ENCODE measurements around the gene TECTB. TPM values are rescaled to one million over a fixed set of nuclear protein-coding genes. Genes with fewer than 3 reads are reported as not detected.

TECTB gene
- total and polyA plus RNA-seq, 9 of the 15 experiments (the other 6 are each of a cell fraction or from before 2014, with no cell fraction given), result not detected

GRCh38 chr10:112352044-112352443, 68.8 kb downstream of the TECTB start:
- ChIA-PET POLR2A (no interaction called here), CTCF (ENCODE audit: low intra/inter-chr PET ratio) (no interaction called here)
- no TSS peak for BruUV-seq (replicated peaks)
- FAIRE-seq (no peak), ATAC-seq (no peak), DNase-seq (ENCODE audit: extremely low read depth in 1 of 4, low spot score in 3 of 4) (no peak)
- WGBS (ENCODE audit: insufficient coverage, low coverage, missing lambda C conversion rate), result 11% methylated on average over 3 of the region's 3 CpGs
- intact Hi-C loops (cut with micrococcal nuclease) (no loop called here), in situ Hi-C loops (cut with MboI) (no loop called here)
- Histone ChIP-seq H3K4me2 (ENCODE audit: insufficient read depth, low read length) (no peak overlapping the region), H3K9ac (ENCODE audit: insufficient read depth in 1 of 2, low read depth in 2 of 2, low read length in 2 of 2) (no peak overlapping the region), H3K79me2 (ENCODE audit: control insufficient read depth, insufficient read depth, low read length) (no peaks in the 10 kb centered on the region), H3K27me3 (ENCODE audit: control insufficient read depth in 2 of 2, insufficient read depth in 2 of 2, low read length in 2 of 2) (peaks cover 0 to 9% of the 10 kb centered on the region in 2 experiments; a peak in 2 of 5 replicates), H3K4me3 (no peak overlapping the region), H4K20me1 (replicated peaks; ENCODE audit: control insufficient read depth, insufficient read depth, low read length) (no peaks in the 10 kb centered on the region), H3K4me1 (replicated peaks in 1 of 2; ENCODE audit: control insufficient read depth in 2 of 2, insufficient read depth in 2 of 2, low read length in 2 of 2) (0 out of 5 replicates have a peak, but pooled peaks cover 0 to 6% of the 10 kb centered on the region in 2 experiments), H3K36me3 (ENCODE audit: control insufficient read depth, insufficient read depth, low read length) (no peaks in the 10 kb centered on the region), H3K9me1 (ENCODE audit: control insufficient read depth, insufficient read depth, low read length) (no peaks in the 10 kb centered on the region), H2AFZ (ENCODE audit: low read depth, low read length) (no peak overlapping the region), H3K9me3 (replicated peaks; ENCODE audit: control insufficient read depth, insufficient read depth, low read depth, low read length) (no peaks in the 10 kb centered on the region), H3K27ac (ENCODE audit: extremely low read depth, low read depth, low read length) (no peak overlapping the region)
- no peak for TF ChIP-seq ATF4 (CRISPR knock-in tag; IDR thresholded peaks at IDR 0.05)
- no peak for TF ChIP-seq SRSF1 (IDR thresholded peaks at IDR 0.05; ENCODE audit: low read depth, low read length)
- TF ChIP-seq E4F1 (CRISPR knock-in tag; IDR thresholded peaks at IDR 0.05; ENCODE audit: borderline replicate concordance), result no peak
- TF ChIP-seq NFYB (IDR thresholded peaks at IDR 0.05; ENCODE audit: extremely low read depth, insufficient read length), result no peak
- TF ChIP-seq HCFC1 (IDR thresholded peaks at IDR 0.05; ENCODE audit: low read depth, low read length), result no peak
- TF ChIP-seq SIX5 (IDR thresholded peaks at IDR 0.05; ENCODE audit: borderline replicate concordance in 1 of 2, insufficient read depth in 1 of 2, low read depth in 1 of 2, low read length in 2 of 2), result no peak
- TF ChIP-seq GATAD2B (IDR thresholded peaks at IDR 0.05; ENCODE audit: borderline replicate concordance), result no peak
- TF ChIP-seq ZNF140 (CRISPR knock-in tag; IDR thresholded peaks at IDR 0.05), result no peak
- TF ChIP-seq ZNF398 (CRISPR knock-in tag; IDR thresholded peaks at IDR 0.05), result no peak
- no peak for TF ChIP-seq ZNF395 (CRISPR knock-in tag; IDR thresholded peaks at IDR 0.05)
- TF ChIP-seq HES1 (IDR thresholded peaks at IDR 0.05; ENCODE audit: low read depth), result no peak
- TF ChIP-seq STAT5B (CRISPR knock-in tag; IDR thresholded peaks at IDR 0.05), result no peak
- TF ChIP-seq LARP7 (IDR thresholded peaks at IDR 0.05), result no peak
- no peak for TF ChIP-seq ZNF695 (CRISPR knock-in tag; IDR thresholded peaks at IDR 0.05)
- no peak for TF ChIP-seq ZNF282 (CRISPR knock-in tag; IDR thresholded peaks at IDR 0.05)
